Smooth muscle cell (in vitro differentiated cells): Measurements from ENCODE around the gene MYBPC3. TPM values are rescaled to one million over a fixed set of nuclear protein-coding genes. Genes with fewer than 3 reads are reported as not detected.

Experiments
- DNase-seq: peaks from one replicate; lab custom pipeline; 2025; ENCODE audit not compliant: unreplicated experiment; lab: John Stamatoyannopoulos, UW
- H2AFZ ChIP-seq: fragments of 200-600 bp; sonication (generic); 2 replicates; pipeline ENCODE4 v1.6.0; 2016; ENCODE audit warnings: antibody characterized with exemption, low read depth, mild to moderate bottlenecking
- H3F3A ChIP-seq: fragments of 200-600 bp; sonication (generic); 2 replicates; pipeline ENCODE4 v1.6.0; 2017; ENCODE audit warnings: antibody characterized with exemption, low read depth
- H3K27ac ChIP-seq: fragments of 200-600 bp; sonication (generic); 2 replicates; pipeline ENCODE4 v1.5.1; 2016; ENCODE audit warnings: low read depth, mild to moderate bottlenecking
- H3K27me3 ChIP-seq: fragments of 200-600 bp; sonication (generic); 2 replicates; pipeline ENCODE4 v1.6.1; 2016; ENCODE audit warnings: low read depth, mild to moderate bottlenecking
- H3K36me3 ChIP-seq: fragments of 200-600 bp; sonication (generic); 2 replicates; pipeline ENCODE4 v1.5.1; 2016; ENCODE audit warnings: low read depth
- H3K4me1 ChIP-seq: fragments of 200-600 bp; sonication (generic); 2 replicates; pipeline ENCODE4 v1.5.1; 2016; ENCODE audit warnings: low read depth
- H3K4me2 ChIP-seq: fragments of 200-600 bp; sonication (generic); 2 replicates; pipeline ENCODE4 v1.6.0; 2016; ENCODE audit warnings: mild to moderate bottlenecking
- H3K4me3 ChIP-seq: fragments of 200-600 bp; sonication (generic); 2 replicates; pipeline ENCODE4 v1.5.1; 2016; ENCODE audit warnings: mild to moderate bottlenecking
- H3K79me2 ChIP-seq: fragments of 200-600 bp; sonication (generic); 2 replicates; pipeline ENCODE4 v1.6.0; 2016; ENCODE audit warnings: low read depth, mild to moderate bottlenecking
- H3K9ac ChIP-seq: fragments of 200-600 bp; sonication (generic); 2 replicates; pipeline ENCODE4 v1.6.0; 2016; ENCODE audit warnings: low read depth
- H3K9me3 ChIP-seq: fragments of 200-600 bp; sonication (generic); replicated peaks from 2 replicates; pipeline ENCODE4 v1.5.1; 2016; ENCODE audit warnings: low read depth
- H4K20me1 ChIP-seq: fragments of 200-600 bp; sonication (generic); 2 replicates; pipeline ENCODE4 v1.6.0; 2016; ENCODE audit warnings: low read depth
- whole genome bisulfite sequencing: methylation state at CpG from one replicate; pipeline ENCODE4 v1.1.7; 2016; ENCODE audit warnings: low lambda C conversion rate; 5-methylcytosine and 5-hydroxymethylcytosine counted together
- polyA plus RNA-seq: library from polyadenylated mRNA; unstranded; fragments of >200 nt; fragmentation: Nextera tagmentation; extraction: Ambion mirVana; gene quantifications from 2 replicates; pipeline ENCODE4 v1.2.1, GENCODE V29; 2016
- total RNA-seq: library from RNA; depleted of rRNA; stranded (reverse); fragments of >200 nt; gene quantifications from 2 replicates; pipeline ENCODE4 v1.2.3, GENCODE V29; 2014
- TF ChIP-seq, protein P1 (sequence below): fragments of 200-600 bp; sonication (generic); IDR thresholded peaks from 2 replicates; pipeline ENCODE4 v1.5.1; 2017; ENCODE audit warnings: borderline replicate concordance, mild to moderate bottlenecking, antibody characterized with exemption; ENCODE audit not compliant: insufficient read depth, poor library complexity, severe bottlenecking

Gene MYBPC3
- total and polyA plus RNA-seq, 2 experiments from 2014 or later, result 0.03 TPM; not detected in 1

DNA sequence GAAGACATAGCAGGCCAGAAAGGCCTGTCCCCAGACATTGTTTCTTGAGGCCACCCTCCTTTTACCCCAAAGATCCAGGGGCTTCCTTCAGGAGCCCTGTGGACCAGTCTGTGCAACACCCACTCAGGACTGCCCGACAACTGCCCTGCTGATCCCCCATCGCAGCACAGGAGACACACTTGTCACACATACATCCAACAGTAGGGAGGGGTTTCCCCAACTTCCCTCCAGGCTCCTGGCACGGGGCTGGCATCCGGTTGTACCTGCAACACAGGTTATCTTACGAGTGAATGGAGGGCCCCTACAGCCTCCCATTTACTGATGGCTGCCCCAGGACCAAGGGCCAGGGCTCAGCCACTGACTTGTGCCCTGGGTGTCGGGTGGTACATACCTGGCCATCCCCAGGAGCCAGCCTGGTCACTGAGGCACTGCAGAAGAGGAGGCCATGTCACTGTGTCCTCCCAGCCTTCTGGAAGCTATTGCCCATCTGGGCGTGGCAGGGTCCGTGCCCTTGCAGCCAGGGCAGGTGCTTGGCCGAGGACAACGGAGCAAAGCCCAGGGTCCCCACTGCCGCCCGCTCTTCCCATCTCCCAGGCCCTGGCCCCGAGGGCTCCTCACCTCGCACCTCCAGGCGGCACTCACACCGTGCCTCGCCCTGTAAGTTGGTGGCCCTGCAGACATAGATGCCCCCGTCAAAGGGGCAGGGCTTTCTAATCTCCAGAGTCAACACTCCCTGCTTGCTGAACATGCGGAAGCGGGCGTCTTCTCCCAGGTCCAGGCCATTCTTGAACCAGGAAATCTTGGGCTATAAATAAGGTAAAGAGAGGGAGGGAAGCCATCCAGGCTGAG, 20.8 kb downstream of the MYBPC3 start:
- WGBS, result 90% methylated on average over 21 of the region's 21 CpGs
- no peak overlapping the region for H3K4me3 ChIP-seq
- no peak overlapping the region for H3K4me2 ChIP-seq
- no peaks in the 10 kb centered on the region for H3K79me2 ChIP-seq
- H3K4me1 ChIP-seq, result no peaks in the 10 kb centered on the region
- no peak overlapping the region for H3K27ac ChIP-seq
- TF ChIP-seq, protein P1, sequence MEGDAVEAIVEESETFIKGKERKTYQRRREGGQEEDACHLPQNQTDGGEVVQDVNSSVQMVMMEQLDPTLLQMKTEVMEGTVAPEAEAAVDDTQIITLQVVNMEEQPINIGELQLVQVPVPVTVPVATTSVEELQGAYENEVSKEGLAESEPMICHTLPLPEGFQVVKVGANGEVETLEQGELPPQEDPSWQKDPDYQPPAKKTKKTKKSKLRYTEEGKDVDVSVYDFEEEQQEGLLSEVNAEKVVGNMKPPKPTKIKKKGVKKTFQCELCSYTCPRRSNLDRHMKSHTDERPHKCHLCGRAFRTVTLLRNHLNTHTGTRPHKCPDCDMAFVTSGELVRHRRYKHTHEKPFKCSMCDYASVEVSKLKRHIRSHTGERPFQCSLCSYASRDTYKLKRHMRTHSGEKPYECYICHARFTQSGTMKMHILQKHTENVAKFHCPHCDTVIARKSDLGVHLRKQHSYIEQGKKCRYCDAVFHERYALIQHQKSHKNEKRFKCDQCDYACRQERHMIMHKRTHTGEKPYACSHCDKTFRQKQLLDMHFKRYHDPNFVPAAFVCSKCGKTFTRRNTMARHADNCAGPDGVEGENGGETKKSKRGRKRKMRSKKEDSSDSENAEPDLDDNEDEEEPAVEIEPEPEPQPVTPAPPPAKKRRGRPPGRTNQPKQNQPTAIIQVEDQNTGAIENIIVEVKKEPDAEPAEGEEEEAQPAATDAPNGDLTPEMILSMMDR, result no peak
- no peaks in the 10 kb centered on the region for H3K36me3 ChIP-seq
- no peak for DNase-seq
- no peaks in the 10 kb centered on the region for H3K9me3 ChIP-seq
- no peaks in the 10 kb centered on the region for H3K27me3 ChIP-seq
- no peaks in the 10 kb centered on the region for H3F3A ChIP-seq
- H2AFZ ChIP-seq, result no peak overlapping the region
- no peaks in the 10 kb centered on the region for H4K20me1 ChIP-seq
- H3K9ac ChIP-seq, result no peak overlapping the region

DNA sequence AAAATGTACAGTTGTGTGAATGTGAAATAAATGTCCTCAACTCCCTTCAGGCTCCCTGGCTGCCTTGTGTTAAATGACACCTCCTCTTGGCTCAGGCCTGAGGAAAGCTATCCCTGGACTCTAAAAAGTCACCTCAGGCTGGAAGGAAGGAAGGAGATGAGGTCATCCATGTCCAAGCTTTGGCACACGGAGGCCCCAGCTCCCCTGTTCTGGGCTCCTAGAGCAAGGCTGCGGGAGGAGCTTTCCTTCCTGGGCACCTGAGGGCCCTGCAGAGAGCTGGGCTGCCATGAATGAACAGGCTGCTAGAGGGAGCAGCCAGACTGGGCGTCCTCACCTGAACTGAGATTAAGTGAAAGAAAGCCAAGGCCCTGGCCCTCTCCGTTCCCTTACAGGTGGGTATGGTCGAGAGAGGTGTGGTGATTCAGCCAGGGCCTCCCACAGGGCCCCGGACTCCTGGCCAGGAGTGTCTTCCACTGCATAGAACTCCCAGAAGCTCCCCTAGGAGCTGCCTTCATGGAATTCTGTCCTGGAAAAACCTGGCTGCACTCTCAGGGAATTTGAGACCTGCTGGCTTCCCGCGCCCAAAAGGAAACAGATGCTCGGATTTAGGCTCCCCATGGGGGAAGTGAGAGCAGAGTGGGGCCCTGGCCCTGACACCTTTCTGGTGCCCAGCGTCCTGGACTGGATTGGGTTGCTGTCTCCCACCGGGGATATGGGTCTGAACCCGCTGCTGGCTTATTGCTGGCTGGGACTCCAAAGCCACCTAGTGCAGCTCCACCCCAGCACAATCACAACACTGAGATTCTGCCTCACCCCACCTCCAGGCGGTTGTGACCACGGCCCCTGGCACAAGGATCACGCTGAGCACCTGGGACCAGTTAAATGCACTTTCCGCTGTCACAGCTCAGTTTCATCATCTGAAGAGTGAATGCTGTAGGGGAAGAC, 22.2 kb downstream of the MYBPC3 start:
- Histone ChIP-seq H3K4me3 (no peak overlapping the region), H4K20me1 (no peaks in the 10 kb centered on the region), H3K27me3 (no peaks in the 10 kb centered on the region), H3K36me3 (no peaks in the 10 kb centered on the region), H3K79me2 (no peaks in the 10 kb centered on the region), H3K4me2 (no peak overlapping the region), H3F3A (no peaks in the 10 kb centered on the region), H3K27ac (no peak overlapping the region), H3K4me1 (no peaks in the 10 kb centered on the region), H2AFZ (no peak overlapping the region), H3K9me3 (no peaks in the 10 kb centered on the region), H3K9ac (no peak overlapping the region)
- TF ChIP-seq, protein P1, result no peak
- no peak for DNase-seq
- 87% methylated on average over 16 of the region's 16 CpGs for WGBS

DNA sequence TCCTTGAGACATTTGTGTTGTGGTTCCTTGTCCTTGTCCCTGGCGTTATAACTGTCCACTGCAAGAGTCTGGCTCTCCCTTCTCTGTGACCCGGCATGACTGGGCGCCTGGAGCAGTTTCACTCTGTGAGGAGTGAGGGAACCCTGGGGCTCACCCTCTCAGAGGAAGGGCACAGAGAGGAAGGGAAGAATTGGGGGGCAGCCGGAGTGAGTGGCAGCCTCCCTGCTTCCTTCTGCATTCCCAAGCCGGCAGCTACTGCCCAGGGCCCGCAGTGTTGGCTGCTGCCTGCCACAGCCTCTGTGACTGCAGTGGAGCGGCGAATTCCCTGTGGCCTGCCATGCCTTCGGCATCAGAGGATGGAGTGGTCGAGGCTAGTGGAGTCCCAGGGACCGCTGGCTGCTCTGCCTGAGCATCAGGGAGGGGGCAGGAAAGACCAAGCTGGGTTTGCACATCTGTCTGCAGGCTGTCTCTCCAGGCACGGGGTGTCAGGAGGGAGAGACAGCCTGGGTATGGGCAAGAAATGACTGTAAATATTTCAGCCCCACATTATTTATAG, 23.0 kb downstream of the MYBPC3 start:
- no peak overlapping the region for H2AFZ ChIP-seq

More for the DNA sequence above, 23.0 kb downstream of the MYBPC3 start:
- H3K27me3 ChIP-seq, result no peaks in the 10 kb centered on the region
- no peaks in the 10 kb centered on the region for H3K9me3 ChIP-seq
- TF ChIP-seq, protein P1, result no peak
- no peaks in the 10 kb centered on the region for H3K4me1 ChIP-seq
- no peak overlapping the region for H3K9ac ChIP-seq
- no peaks in the 10 kb centered on the region for H3F3A ChIP-seq
- no peak overlapping the region for H3K4me2 ChIP-seq
- H4K20me1 ChIP-seq, result no peaks in the 10 kb centered on the region
- DNase-seq, result no peak
- no peak overlapping the region for H3K4me3 ChIP-seq
- WGBS, result 97% methylated on average over 12 of the region's 12 CpGs
- H3K36me3 ChIP-seq, result no peaks in the 10 kb centered on the region
- no peak overlapping the region for H3K27ac ChIP-seq
- no peaks in the 10 kb centered on the region for H3K79me2 ChIP-seq
